A549 (cell line): ENCODE data around the gene MAP2K7. TPM values are rescaled to one million over a fixed set of nuclear protein-coding genes. Genes with fewer than 3 reads are reported as not detected.

Experiments
- ATAC-seq, 2 experiments: fragments of 200-7000 bp in 1 of 2; fragments of >200 bp in 1 of 2; cut with Nextera tagmentation in 1 of 2; cut with Tn5 transposase in 1 of 2; 3 replicates each; pipeline versions ENCODE4 v1.8.0 to v1.9.1; 2018 to 2020; ENCODE audit warnings: mild to moderate bottlenecking in 1 of 2, moderate library complexity in 1 of 2
- CTCF ChIA-PET: fragments of 300-600 bp; sonication (Branson Sonifier 250); formaldehyde crosslinking; extraction: SDS; loops from one replicate; lab custom pipeline; 2021; ENCODE audit warnings: antibody characterized with exemption, inconsistent platforms; lab: Yijun Ruan, JAX
- POLR2A ChIA-PET: fragments of 350-600 bp; formaldehyde crosslinking; extraction: SDS; loops from one replicate; lab custom pipeline; 2021; ENCODE audit warnings: antibody characterized with exemption, inconsistent platforms; lab: Yijun Ruan, JAX
- DNase-seq, 2 experiments: peaks; one replicate each; pipeline versions ENCODE4 v3.0.0 to v3.0.0-alpha.2; 2011 to 2016; ENCODE audit warnings: low read depth in 1 of 2, low spot score in 1 of 2
- FAIRE-seq: peaks from 2 replicates; lab custom pipeline; 2011; peaks lifted over from hg19 to GRCh38; lab: Jason Lieb, UNC
- H3K27ac ChIP-seq, 2 experiments: fragments of >200 bp; sonication (Bioruptor Twin); formaldehyde crosslinking; 3 replicates each; pipeline ENCODE4 v1.5.1; 2016 to 2017
- H3K4me1 ChIP-seq: fragments of >200 bp; sonication (Bioruptor Twin); formaldehyde crosslinking; 3 replicates; pipeline ENCODE4 v1.6.1; 2016
- H3K4me2 ChIP-seq: fragments of >200 bp; sonication (Bioruptor Twin); formaldehyde crosslinking; 3 replicates; pipeline ENCODE4 v1.6.1; 2016
- H3K4me3 ChIP-seq: fragments of >200 bp; sonication (Bioruptor Twin); formaldehyde crosslinking; 3 replicates; pipeline ENCODE4 v1.5.1; 2016
- H3K9me3 ChIP-seq: fragments of >200 bp; sonication (Bioruptor Twin); formaldehyde crosslinking; 3 replicates; pipeline ENCODE4 v1.6.1; 2016
- BHLHE40 ChIP-seq: IDR thresholded peaks from 2 replicates; pipeline ENCODE4 v1.6.1; 2012; ENCODE audit warnings: low read depth, low read length, inconsistent platforms
- CBX8 ChIP-seq: fragments of 200-600 bp; sonication (generic); IDR thresholded peaks from 2 replicates; pipeline ENCODE4 v1.6.1; 2016
- FOSL2 ChIP-seq, 2 experiments: fragments of 450-650 bp in 1 of 2; fragments of >200 bp in 1 of 2; sonication (Bioruptor Twin) in 1 of 2; formaldehyde crosslinking; IDR thresholded peaks; 2 replicates each; pipeline versions ENCODE4 v1.5.0 to v1.6.1; 2016 to 2020; ENCODE audit warnings: mild to moderate bottlenecking in 1 of 2, moderate library complexity in 1 of 2
- KDM1A ChIP-seq: fragments of 200-600 bp; sonication (generic); IDR thresholded peaks from 2 replicates; pipeline ENCODE4 v1.6.1; 2016; ENCODE audit warnings: low read depth, mild to moderate bottlenecking
- MAX ChIP-seq: IDR thresholded peaks from 2 replicates; pipeline ENCODE4 v1.6.1; 2012
- NR3C1 ChIP-seq: fragments of >200 bp; sonication (Bioruptor Twin); formaldehyde crosslinking; IDR thresholded peaks from 3 replicates; pipeline ENCODE4 v1.6.1; 2017
- POLR2A ChIP-seq: IDR thresholded peaks from 2 replicates; pipeline ENCODE4 v1.6.1; 2012; ENCODE audit warnings: mild to moderate bottlenecking, low read length
- POLR2AphosphoS2 ChIP-seq: conservative IDR thresholded peaks from 2 replicates; pipeline ENCODE4 v1.6.1; 2012; ENCODE audit warnings: low read length, improper control_type of control experiment, inconsistent platforms
- RCOR1 ChIP-seq: fragments of 150-350 bp; IDR thresholded peaks from 2 replicates; pipeline ENCODE4 v1.6.1; 2014; ENCODE audit warnings: antibody characterized with exemption, low read length, low read depth
- TP53 ChIP-seq: fragments of 250-450 bp; sonication (Bioruptor Pico); IDR thresholded peaks from 2 replicates; pipeline ENCODE4 v1.5.0; 2021; ENCODE audit warnings: mild to moderate bottlenecking, moderate library complexity
- WGBS: methylation state at CpG from one replicate; pipeline ENCODE4 v1.1.6; 2017; ENCODE audit errors: missing lambda C conversion rate; 5-methylcytosine and 5-hydroxymethylcytosine counted together
- polyA plus RNA-seq, 4 experiments: library from polyadenylated mRNA; depleted of rRNA in 3 of 4; stranded (reverse); fragments of >200 nt; fragmentation: RNase III in 1 of 4; extraction: RNeasy Plus Mini Kit Qiagen cat#74134 plus additional on column Dnase treatment in 1 of 4; gene quantifications; 2 replicates in 3 of 4; 3 replicates in 1 of 4; pipeline ENCODE4 v1.2.3, GENCODE V29; 2011 to 2017
- TF ChIP-seq, protein P1 (sequence below): IDR thresholded peaks from 2 replicates; pipeline ENCODE4 v1.6.1; 2012; ENCODE audit warnings: low read depth, borderline replicate concordance
- TF ChIP-seq, protein P2 (sequence below): fragments of 250-450 bp; sonication (Bioruptor Pico); IDR thresholded peaks from 2 replicates; pipeline ENCODE4 v1.5.0; 2021; ENCODE audit warnings: mild to moderate bottlenecking, moderate library complexity, borderline replicate concordance
- TF ChIP-seq, protein P3 (sequence below): fragments of >200 bp; sonication (Bioruptor Twin); formaldehyde crosslinking; IDR thresholded peaks from 3 replicates; pipeline ENCODE4 v1.5.1; 2016
- TF ChIP-seq, protein P4 (sequence below): fragments of >200 bp; sonication (Bioruptor Twin); formaldehyde crosslinking; IDR thresholded peaks from 3 replicates; pipeline ENCODE4 v1.6.1; 2016

Gene MAP2K7
- polyA plus RNA-seq, 2 of the 4 experiments (the other 2 are of a cell fraction), result 5.5 to 19.4 TPM

DNA sequence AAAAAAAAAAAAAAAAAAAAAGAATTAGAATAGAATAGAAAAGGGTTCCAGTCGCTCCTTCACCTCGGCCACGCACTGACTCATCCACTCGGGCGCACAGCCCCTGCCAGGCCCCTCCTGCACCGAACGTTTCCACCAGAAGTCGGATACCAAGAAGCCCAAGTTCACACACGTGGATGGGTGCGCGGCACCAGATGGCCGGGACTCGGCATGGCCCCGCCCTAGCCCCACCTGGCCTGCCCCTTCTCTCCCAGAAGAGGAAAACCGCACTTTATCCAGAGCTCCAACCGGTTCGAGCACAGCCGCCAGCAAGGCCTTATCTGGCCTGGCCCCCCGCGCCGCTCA is 35.4 kb upstream of the MAP2K7 start:
- POLR2A ChIA-PET, result interaction anchor here (0.7 to 2.2 kb wide), 4 partner anchors 16 to 52 kb away, joined by 5 to 13 read pairs (median 8); partner anchors contain the start of genes LRRC8E, MAP2K7 and SNAPC2
- H3K4me2 ChIP-seq, result peak overlapping the region; percentile 81
- H3K9me3 ChIP-seq, result no peaks in the 10 kb centered on the region
- peak in 1 of 2 experiments; percentile 11; a peak in 3 of 6 replicates for ATAC-seq
- peak overlapping the region; percentile 54 for H3K4me3 ChIP-seq
- H3K4me1 ChIP-seq, result peaks cover 23% of the 10 kb centered on the region
- DNase-seq, result peak in 1 of 2 experiments; percentile 68
- peak overlapping the region; percentile 49 to 82; a peak in 5 of 6 replicates for H3K27ac ChIP-seq
- TF ChIP-seq, protein P1, sequence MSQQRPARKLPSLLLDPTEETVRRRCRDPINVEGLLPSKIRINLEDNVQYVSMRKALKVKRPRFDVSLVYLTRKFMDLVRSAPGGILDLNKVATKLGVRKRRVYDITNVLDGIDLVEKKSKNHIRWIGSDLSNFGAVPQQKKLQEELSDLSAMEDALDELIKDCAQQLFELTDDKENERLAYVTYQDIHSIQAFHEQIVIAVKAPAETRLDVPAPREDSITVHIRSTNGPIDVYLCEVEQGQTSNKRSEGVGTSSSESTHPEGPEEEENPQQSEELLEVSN, result peak; percentile 45; the same call in 1 of the 2 replicates
- no peak for TF ChIP-seq KDM1A
- peak; percentile 53; the same call in 1 of the 2 replicates for TF ChIP-seq MAX
- FAIRE-seq, result no peak
- CTCF ChIA-PET, result interaction anchor here (0.6 to 2.5 kb wide), 21 partner anchors 9 to 205 kb away, joined by 3 to 25 read pairs (median 10); partner anchors contain the start of genes MAP2K7, SNAPC2 and TIMM44
- WGBS, result 7% methylated on average over 13 of the region's 21 CpGs

GRCh38 chr19:7868671-7869452 is 34.8 kb upstream of the MAP2K7 start:
- FAIRE-seq (no peak), ATAC-seq (peak; percentile 40 to 65), DNase-seq (peak; percentile 83 to 91)
- H3K9me3 ChIP-seq, result no peaks in the 10 kb centered on the region
- H3K4me1 ChIP-seq, result peaks cover 28% of the 10 kb centered on the region
- TF ChIP-seq RCOR1 (no peak), NR3C1 (no peak), POLR2A (peak; percentile 35), TP53 (CRISPR knock-in tag) (no peak), MAX (peak; percentile 36; the same call in 1 of the 2 replicates), FOSL2 (IDR thresholded peaks at IDR 0.05) (no peak), FOSL2 (CRISPR knock-in tag; IDR thresholded peaks at IDR 0.05) (0 out of 2 replicates have a peak, but pooled peaks have one; percentile 9), BHLHE40 (0 out of 2 replicates have a peak, but pooled peaks have one; percentile 24), CBX8 (no peak), POLR2AphosphoS2 (no peak)
- TF ChIP-seq, protein P1, result peak; percentile 57; the same call in 1 of the 2 replicates
- TF ChIP-seq, protein P2, sequence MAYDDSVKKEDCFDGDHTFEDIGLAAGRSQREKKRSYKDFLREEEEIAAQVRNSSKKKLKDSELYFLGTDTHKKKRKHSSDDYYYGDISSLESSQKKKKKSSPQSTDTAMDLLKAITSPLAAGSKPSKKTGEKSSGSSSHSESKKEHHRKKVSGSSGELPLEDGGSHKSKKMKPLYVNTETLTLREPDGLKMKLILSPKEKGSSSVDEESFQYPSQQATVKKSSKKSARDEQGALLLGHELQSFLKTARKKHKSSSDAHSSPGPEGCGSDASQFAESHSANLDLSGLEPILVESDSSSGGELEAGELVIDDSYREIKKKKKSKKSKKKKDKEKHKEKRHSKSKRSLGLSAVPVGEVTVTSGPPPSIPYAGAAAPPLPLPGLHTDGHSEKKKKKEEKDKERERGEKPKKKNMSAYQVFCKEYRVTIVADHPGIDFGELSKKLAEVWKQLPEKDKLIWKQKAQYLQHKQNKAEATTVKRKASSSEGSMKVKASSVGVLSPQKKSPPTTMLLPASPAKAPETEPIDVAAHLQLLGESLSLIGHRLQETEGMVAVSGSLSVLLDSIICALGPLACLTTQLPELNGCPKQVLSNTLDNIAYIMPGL, result no peak
- TF ChIP-seq, protein P3, sequence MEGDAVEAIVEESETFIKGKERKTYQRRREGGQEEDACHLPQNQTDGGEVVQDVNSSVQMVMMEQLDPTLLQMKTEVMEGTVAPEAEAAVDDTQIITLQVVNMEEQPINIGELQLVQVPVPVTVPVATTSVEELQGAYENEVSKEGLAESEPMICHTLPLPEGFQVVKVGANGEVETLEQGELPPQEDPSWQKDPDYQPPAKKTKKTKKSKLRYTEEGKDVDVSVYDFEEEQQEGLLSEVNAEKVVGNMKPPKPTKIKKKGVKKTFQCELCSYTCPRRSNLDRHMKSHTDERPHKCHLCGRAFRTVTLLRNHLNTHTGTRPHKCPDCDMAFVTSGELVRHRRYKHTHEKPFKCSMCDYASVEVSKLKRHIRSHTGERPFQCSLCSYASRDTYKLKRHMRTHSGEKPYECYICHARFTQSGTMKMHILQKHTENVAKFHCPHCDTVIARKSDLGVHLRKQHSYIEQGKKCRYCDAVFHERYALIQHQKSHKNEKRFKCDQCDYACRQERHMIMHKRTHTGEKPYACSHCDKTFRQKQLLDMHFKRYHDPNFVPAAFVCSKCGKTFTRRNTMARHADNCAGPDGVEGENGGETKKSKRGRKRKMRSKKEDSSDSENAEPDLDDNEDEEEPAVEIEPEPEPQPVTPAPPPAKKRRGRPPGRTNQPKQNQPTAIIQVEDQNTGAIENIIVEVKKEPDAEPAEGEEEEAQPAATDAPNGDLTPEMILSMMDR, result peak; percentile 72
- TF ChIP-seq, protein P4, sequence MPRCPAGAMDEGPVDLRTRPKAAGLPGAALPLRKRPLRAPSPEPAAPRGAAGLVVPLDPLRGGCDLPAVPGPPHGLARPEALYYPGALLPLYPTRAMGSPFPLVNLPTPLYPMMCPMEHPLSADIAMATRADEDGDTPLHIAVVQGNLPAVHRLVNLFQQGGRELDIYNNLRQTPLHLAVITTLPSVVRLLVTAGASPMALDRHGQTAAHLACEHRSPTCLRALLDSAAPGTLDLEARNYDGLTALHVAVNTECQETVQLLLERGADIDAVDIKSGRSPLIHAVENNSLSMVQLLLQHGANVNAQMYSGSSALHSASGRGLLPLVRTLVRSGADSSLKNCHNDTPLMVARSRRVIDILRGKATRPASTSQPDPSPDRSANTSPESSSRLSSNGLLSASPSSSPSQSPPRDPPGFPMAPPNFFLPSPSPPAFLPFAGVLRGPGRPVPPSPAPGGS, result no peak
- TF ChIP-seq, all 56 proteins: peak for 6
- H3K27ac ChIP-seq, result peak overlapping the region; percentile 59 to 82
- peak overlapping the region; percentile 54 for H3K4me3 ChIP-seq
- POLR2A ChIA-PET, result interaction anchor here (0.7 to 2.2 kb wide), 8 partner anchors 16 to 363 kb away, joined by 3 to 13 read pairs (median 4); partner anchors contain the start of genes LRRC8E, MAP2K7, SNAPC2 and TIMM44
- WGBS, result 0% methylated on average over 6 of the region's 67 CpGs
- CTCF ChIA-PET, result interaction anchor here (0.6 to 2.5 kb wide), 26 partner anchors 9 to 287 kb away, joined by 3 to 25 read pairs (median 6); partner anchors contain the start of genes MAP2K7, SNAPC2 and TIMM44
- peak overlapping the region; percentile 81 for H3K4me2 ChIP-seq
